IMR-90 (cell line): Measurements from ENCODE around the gene PLB1. TPM values are rescaled to one million over a fixed set of nuclear protein-coding genes. Genes with fewer than 3 reads are reported as not detected.

Source experiments
- ATAC-seq: fragments of 200-7000 bp; cut with Tn5 transposase; 2 replicates; pipeline ENCODE4 v1.9.1; 2020; ENCODE audit warnings: low read depth, mild to moderate bottlenecking, moderate library complexity
- BruUV-seq: library from RNA; stranded (reverse); fragments of 400-500 nt; replicated peaks from 2 replicates; lab custom pipeline; 2021; lab: Mats Ljungman, UMichigan
- CTCF ChIA-PET: fragments of 300-600 bp; formaldehyde crosslinking; extraction: SDS; loops from one replicate; lab custom pipeline; 2021; ENCODE audit warnings: antibody characterized with exemption; lab: Yijun Ruan, JAX
- POLR2A ChIA-PET: fragments of 300-600 bp; sonication (Branson Sonifier 250); formaldehyde crosslinking; loops from one replicate; lab custom pipeline; 2022; ENCODE audit warnings: antibody characterized with exemption; ENCODE audit not compliant: unreplicated experiment; lab: Charles Lee
- DNase-seq: peaks from one replicate; pipeline ENCODE4 v3.0.0; 2013
- H2AFZ ChIP-seq: replicated peaks from 2 replicates; pipeline ENCODE3; 2013; ENCODE audit warnings: low read length, mild to moderate bottlenecking; ENCODE audit not compliant: poor library complexity
- H2AK5ac ChIP-seq: 2 replicates; pipeline ENCODE4 v1.6.1; 2013; ENCODE audit warnings: low read depth, low read length, inconsistent platforms
- H2AK9ac ChIP-seq: replicated peaks from 2 replicates; pipeline ENCODE3; 2013; ENCODE audit warnings: mild to moderate bottlenecking, low read depth, low read length, moderate library complexity; ENCODE audit not compliant: poor library complexity
- H2BK120ac ChIP-seq: 2 replicates; pipeline ENCODE4 v1.6.1; 2013; ENCODE audit warnings: low read depth, low read length, inconsistent platforms
- H2BK15ac ChIP-seq: 3 replicates; pipeline ENCODE4 v1.6.1; 2013; ENCODE audit warnings: low read depth, low read length, inconsistent platforms
- H2BK20ac ChIP-seq: 2 replicates; pipeline ENCODE4 v1.6.1; 2013; ENCODE audit warnings: low read depth, mild to moderate bottlenecking, inconsistent platforms, low read length, moderate library complexity
- H2BK5ac ChIP-seq: 2 replicates; pipeline ENCODE4 v1.6.1; 2013; ENCODE audit warnings: mild to moderate bottlenecking, low read depth, low read length, inconsistent platforms; ENCODE audit not compliant: poor library complexity, severe bottlenecking
- H3K14ac ChIP-seq: replicated peaks from 2 replicates; pipeline ENCODE4 v1.6.1; 2013; ENCODE audit warnings: low read depth, low read length, inconsistent platforms
- H3K18ac ChIP-seq: 2 replicates; pipeline ENCODE4 v1.6.1; 2013; ENCODE audit warnings: low read depth, low read length, control low read depth
- H3K23ac ChIP-seq: 2 replicates; pipeline ENCODE4 v1.6.1; 2013; ENCODE audit warnings: low read depth, low read length, inconsistent platforms
- H3K27ac ChIP-seq: 2 replicates; pipeline ENCODE4 v1.5.1; 2013; ENCODE audit warnings: mild to moderate bottlenecking, control low read depth, low read length; ENCODE audit not compliant: insufficient read depth
- H3K27me3 ChIP-seq: 2 replicates; pipeline ENCODE4 v1.6.1; 2013; ENCODE audit warnings: low read length; ENCODE audit not compliant: control insufficient read depth, insufficient read depth
- H3K36me3 ChIP-seq: 2 replicates; pipeline ENCODE4 v1.6.1; 2013; ENCODE audit warnings: low read length, mixed read lengths; ENCODE audit not compliant: control insufficient read depth, insufficient read depth
- H3K4ac ChIP-seq: 2 replicates; pipeline ENCODE4 v1.6.1; 2013; ENCODE audit warnings: low read depth, low read length, inconsistent platforms
- H3K4me1 ChIP-seq: 2 replicates; pipeline ENCODE4 v1.6.1; 2013; ENCODE audit warnings: low read length, mixed read lengths; ENCODE audit not compliant: control insufficient read depth, insufficient read depth
- H3K4me2 ChIP-seq: 2 replicates; pipeline ENCODE4 v1.6.1; 2013; ENCODE audit warnings: low read depth, mild to moderate bottlenecking, control low read depth, low read length, moderate library complexity
- H3K4me3 ChIP-seq: 2 replicates; pipeline ENCODE4 v1.5.1; 2013; ENCODE audit warnings: low read depth, mild to moderate bottlenecking, control low read depth, low read length, moderate library complexity; ENCODE audit not compliant: insufficient read depth
- H3K56ac ChIP-seq: 2 replicates; pipeline ENCODE4 v1.6.1; 2013; ENCODE audit warnings: low read length, inconsistent platforms; ENCODE audit not compliant: insufficient read depth; ENCODE audit errors: extremely low read depth
- H3K79me1 ChIP-seq, 2 experiments: 2 replicates each; pipeline ENCODE4 v1.6.1; 2013; ENCODE audit warnings: low read length in 2 of 2, inconsistent platforms in 1 of 2, low read depth in 1 of 2
- H3K9ac ChIP-seq: 2 replicates; pipeline ENCODE4 v1.6.1; 2013; ENCODE audit warnings: low read depth, low read length, control low read depth
- H3K9me1 ChIP-seq: 2 replicates; pipeline ENCODE4 v1.6.1; 2013; ENCODE audit warnings: low read length, inconsistent platforms; ENCODE audit not compliant: insufficient read depth
- H3K9me3 ChIP-seq: 2 replicates; pipeline ENCODE4 v1.6.1; 2013; ENCODE audit warnings: low read length; ENCODE audit not compliant: control insufficient read depth, insufficient read depth
- H4K20me1 ChIP-seq: 2 replicates; pipeline ENCODE4 v1.6.1; 2013; ENCODE audit warnings: low read length, inconsistent platforms; ENCODE audit not compliant: insufficient read depth
- H4K5ac ChIP-seq: 2 replicates; pipeline ENCODE4 v1.6.1; 2013; ENCODE audit warnings: mild to moderate bottlenecking, low read depth, low read length, control low read depth
- H4K8ac ChIP-seq, 2 experiments: 2 replicates each; pipeline ENCODE4 v1.6.1; 2013; ENCODE audit warnings: low read depth in 2 of 2, low read length in 2 of 2, control low read depth in 1 of 2, inconsistent platforms in 1 of 2
- H4K91ac ChIP-seq: 2 replicates; pipeline ENCODE4 v1.6.1; 2013; ENCODE audit warnings: low read depth, low read length, inconsistent platforms; ENCODE audit not compliant: insufficient read depth
- BHLHE40 ChIP-seq: fragments of 150-350 bp; IDR thresholded peaks from 2 replicates; pipeline ENCODE4 v1.6.1; 2016; ENCODE audit warnings: mild to moderate bottlenecking, low read depth, low read length
- CEBPB ChIP-seq: IDR thresholded peaks from 2 replicates; pipeline ENCODE4 v1.6.1; 2012; ENCODE audit warnings: low read depth, low read length, improper control_type of control experiment
- CHD1 ChIP-seq: IDR thresholded peaks from 2 replicates; pipeline ENCODE4 v1.6.1; 2012; ENCODE audit warnings: low read depth, low read length, improper control_type of control experiment
- FOS ChIP-seq: fragments of 150-350 bp; IDR thresholded peaks from 2 replicates; pipeline ENCODE4 v1.6.1; 2016; ENCODE audit warnings: low read depth, low read length
- MAFK ChIP-seq: IDR thresholded peaks from 2 replicates; pipeline ENCODE4 v1.6.1; 2012; ENCODE audit warnings: low read depth, low read length, improper control_type of control experiment
- MAZ ChIP-seq: IDR thresholded peaks from 2 replicates; pipeline ENCODE4 v1.6.1; 2012; ENCODE audit warnings: low read depth, mild to moderate bottlenecking, low read length, improper control_type of control experiment, moderate library complexity, borderline replicate concordance
- MXI1 ChIP-seq: IDR thresholded peaks from 2 replicates; pipeline ENCODE4 v1.6.1; 2012; ENCODE audit warnings: low read depth, mild to moderate bottlenecking, low read length, moderate library complexity, borderline replicate concordance
- NFE2L2 ChIP-seq: fragments of 150-350 bp; IDR thresholded peaks from 2 replicates; pipeline ENCODE4 v1.6.1; 2016; ENCODE audit warnings: low read depth, mild to moderate bottlenecking, low read length
- POLR2A ChIP-seq: IDR thresholded peaks from 2 replicates; pipeline ENCODE4 v1.6.1; 2012; ENCODE audit warnings: mild to moderate bottlenecking, low read depth, low read length
- RAD21 ChIP-seq: IDR thresholded peaks from 2 replicates; pipeline ENCODE4 v1.6.1; 2012; ENCODE audit warnings: low read length, improper control_type of control experiment
- RCOR1 ChIP-seq: IDR thresholded peaks from 2 replicates; pipeline ENCODE4 v1.6.1; 2012; ENCODE audit warnings: mild to moderate bottlenecking, low read length, improper control_type of control experiment; ENCODE audit not compliant: insufficient replicate concordance
- RFX5 ChIP-seq: IDR thresholded peaks from 2 replicates; pipeline ENCODE4 v1.8.0; 2012; ENCODE audit warnings: low read depth, mild to moderate bottlenecking, low read length, moderate library complexity
- SMC3 ChIP-seq: fragments of 150-350 bp; IDR thresholded peaks from 2 replicates; pipeline ENCODE4 v1.6.1; 2016; ENCODE audit warnings: low read depth, mild to moderate bottlenecking, antibody characterized with exemption, low read length, moderate library complexity
- WGBS, 2 experiments: methylation state at CpG; one replicate each; pipeline versions ENCODE4 v1.1.5 to v1.1.7; 2013; ENCODE audit warnings: missing lambda C conversion rate in 2 of 2; ENCODE audit not compliant: insufficient read length in 1 of 2; ENCODE audit errors: extremely low coverage in 2 of 2; 5-methylcytosine and 5-hydroxymethylcytosine counted together
- dilution Hi-C: fragments of 300-500 bp; cut with HindIII; formaldehyde crosslinking; loops from one replicate; pipeline ENCODE4 v1.14.3; 2018; ENCODE audit warnings: low sequenced_read_pairs; ENCODE audit not compliant: unreplicated experiment
- in situ Hi-C: fragments of 300-500 bp; cut with MboI; formaldehyde crosslinking; loops from 3 replicates; pipeline ENCODE4 v1.14.3; 2019; ENCODE audit warnings: low sequenced_read_pairs, inconsistent platforms, mixed read lengths
- intact Hi-C: fragments of 100-400 bp; cut with micrococcal nuclease; formaldehyde crosslinking; loops from 2 replicates; pipeline ENCODE4 v1.10.0; 2022
- polyA plus RNA-seq, 3 experiments: library from polyadenylated mRNA; depleted of rRNA; stranded (reverse); fragments of >200 nt; gene quantifications; 2 replicates each; pipeline ENCODE4 v1.2.3, GENCODE V29; 2012; ENCODE audit warnings: low replicate concordance in 1 of 3
- total RNA-seq: library from RNA; depleted of rRNA; stranded (reverse); fragments of >200 nt; gene quantifications from 2 replicates; pipeline ENCODE4 v1.2.3, GENCODE V29; 2012
- TF ChIP-seq, protein P1 (sequence below): fragments of 150-350 bp; IDR thresholded peaks from 2 replicates; pipeline ENCODE4 v1.6.1; 2017; ENCODE audit warnings: mild to moderate bottlenecking, antibody characterized with exemption, low read length, low read depth
- TF ChIP-seq, protein P2 (sequence below): fragments of 150-350 bp; IDR thresholded peaks from 2 replicates; pipeline ENCODE4 v1.6.1; 2016; ENCODE audit warnings: low read depth, mild to moderate bottlenecking, low read length, moderate library complexity, borderline replicate concordance
- TF ChIP-seq, protein P3 (sequence below): conservative IDR thresholded peaks from 2 replicates; pipeline ENCODE4 v1.5.1; 2012; ENCODE audit warnings: mild to moderate bottlenecking, low read depth, low read length, improper control_type of control experiment

The PLB1 gene
- total and polyA plus RNA-seq, 2 of the 4 experiments (the other 2 are of a cell fraction), result 0.74 to 0.90 TPM

DNA sequence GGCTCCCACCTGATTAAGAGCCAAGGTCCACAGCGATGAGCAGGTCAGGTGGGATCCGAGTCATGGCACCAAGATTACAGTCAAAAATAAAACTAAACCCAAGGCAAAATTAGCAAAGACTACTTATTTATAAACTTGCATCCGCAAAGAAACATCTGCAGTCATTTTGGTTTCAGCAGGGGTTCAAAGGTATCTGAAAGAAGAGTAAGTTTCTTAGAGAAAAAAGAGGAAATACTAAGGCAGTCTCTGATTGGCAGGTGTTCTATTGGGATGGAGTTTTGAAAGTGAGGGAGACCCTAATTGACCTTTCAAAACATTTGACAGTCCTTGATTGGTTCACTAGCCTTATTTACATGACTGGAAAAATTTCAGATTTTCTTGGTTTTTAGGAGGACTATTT, 11.0 kb upstream of the PLB1 start:
- H3K27ac ChIP-seq, result no peak overlapping the region

More for the DNA sequence above, 11.0 kb upstream of the PLB1 start:
- Histone ChIP-seq H3K4me2 (no peak overlapping the region), H3K4me1 (no peaks in the 10 kb centered on the region), H2AK9ac (no peak overlapping the region), H2BK15ac (no peak overlapping the region), H2BK120ac (no peak overlapping the region), H2AK5ac (no peak overlapping the region), H3K23ac (no peak overlapping the region), H4K8ac (no peak overlapping the region), H3K36me3 (no peaks in the 10 kb centered on the region), H2BK5ac (no peak overlapping the region), H3K79me1 (no peaks in the 10 kb centered on the region), H3K27me3 (peaks cover 41% of the 10 kb centered on the region), H3K9me1 (no peaks in the 10 kb centered on the region), H3K14ac (no peak overlapping the region), H3K9ac (no peak overlapping the region), H4K91ac (no peak overlapping the region), H2AFZ (no peak overlapping the region), H3K9me3 (no peaks in the 10 kb centered on the region), H2BK20ac (no peak overlapping the region), H3K56ac (no peak overlapping the region), H3K18ac (no peak overlapping the region), H3K4ac (no peak overlapping the region), H4K5ac (no peak overlapping the region), H4K20me1 (no peaks in the 10 kb centered on the region), H3K4me3 (no peak overlapping the region)
- TF ChIP-seq MAFK, result no peak
- TF ChIP-seq, protein P1, sequence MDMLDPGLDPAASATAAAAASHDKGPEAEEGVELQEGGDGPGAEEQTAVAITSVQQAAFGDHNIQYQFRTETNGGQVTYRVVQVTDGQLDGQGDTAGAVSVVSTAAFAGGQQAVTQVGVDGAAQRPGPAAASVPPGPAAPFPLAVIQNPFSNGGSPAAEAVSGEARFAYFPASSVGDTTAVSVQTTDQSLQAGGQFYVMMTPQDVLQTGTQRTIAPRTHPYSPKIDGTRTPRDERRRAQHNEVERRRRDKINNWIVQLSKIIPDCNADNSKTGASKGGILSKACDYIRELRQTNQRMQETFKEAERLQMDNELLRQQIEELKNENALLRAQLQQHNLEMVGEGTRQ, result no peak
- TF ChIP-seq, protein P2, sequence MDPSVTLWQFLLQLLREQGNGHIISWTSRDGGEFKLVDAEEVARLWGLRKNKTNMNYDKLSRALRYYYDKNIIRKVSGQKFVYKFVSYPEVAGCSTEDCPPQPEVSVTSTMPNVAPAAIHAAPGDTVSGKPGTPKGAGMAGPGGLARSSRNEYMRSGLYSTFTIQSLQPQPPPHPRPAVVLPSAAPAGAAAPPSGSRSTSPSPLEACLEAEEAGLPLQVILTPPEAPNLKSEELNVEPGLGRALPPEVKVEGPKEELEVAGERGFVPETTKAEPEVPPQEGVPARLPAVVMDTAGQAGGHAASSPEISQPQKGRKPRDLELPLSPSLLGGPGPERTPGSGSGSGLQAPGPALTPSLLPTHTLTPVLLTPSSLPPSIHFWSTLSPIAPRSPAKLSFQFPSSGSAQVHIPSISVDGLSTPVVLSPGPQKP, result no peak
- no peak for TF ChIP-seq MXI1
- TF ChIP-seq MAZ, result no peak
- no peak for TF ChIP-seq RFX5
- TF ChIP-seq NFE2L2, result no peak
- TF ChIP-seq FOS, result no peak
- no peak for TF ChIP-seq POLR2A
- TF ChIP-seq RAD21, result no peak
- no peak for TF ChIP-seq CEBPB
- no peak for TF ChIP-seq RCOR1
- TF ChIP-seq CHD1, result no peak
- TF ChIP-seq, protein P3, sequence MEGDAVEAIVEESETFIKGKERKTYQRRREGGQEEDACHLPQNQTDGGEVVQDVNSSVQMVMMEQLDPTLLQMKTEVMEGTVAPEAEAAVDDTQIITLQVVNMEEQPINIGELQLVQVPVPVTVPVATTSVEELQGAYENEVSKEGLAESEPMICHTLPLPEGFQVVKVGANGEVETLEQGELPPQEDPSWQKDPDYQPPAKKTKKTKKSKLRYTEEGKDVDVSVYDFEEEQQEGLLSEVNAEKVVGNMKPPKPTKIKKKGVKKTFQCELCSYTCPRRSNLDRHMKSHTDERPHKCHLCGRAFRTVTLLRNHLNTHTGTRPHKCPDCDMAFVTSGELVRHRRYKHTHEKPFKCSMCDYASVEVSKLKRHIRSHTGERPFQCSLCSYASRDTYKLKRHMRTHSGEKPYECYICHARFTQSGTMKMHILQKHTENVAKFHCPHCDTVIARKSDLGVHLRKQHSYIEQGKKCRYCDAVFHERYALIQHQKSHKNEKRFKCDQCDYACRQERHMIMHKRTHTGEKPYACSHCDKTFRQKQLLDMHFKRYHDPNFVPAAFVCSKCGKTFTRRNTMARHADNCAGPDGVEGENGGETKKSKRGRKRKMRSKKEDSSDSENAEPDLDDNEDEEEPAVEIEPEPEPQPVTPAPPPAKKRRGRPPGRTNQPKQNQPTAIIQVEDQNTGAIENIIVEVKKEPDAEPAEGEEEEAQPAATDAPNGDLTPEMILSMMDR, result no peak
- TF ChIP-seq BHLHE40, result no peak
- TF ChIP-seq SMC3, result no peak
- dilution Hi-C loops (no loop called here), intact Hi-C loops (no loop called here), in situ Hi-C loops (no loop called here)
- POLR2A ChIA-PET, result no interaction called here
- CTCF ChIA-PET, result no interaction called here
- BruUV-seq, result no TSS peak
- ATAC-seq, result no peak
- WGBS, 2 experiments, result no CpG with 5 or more reads among the region's 3 CpGs
- DNase-seq, result no peak
